Kidney (tissue), 14 donors: Measurements from ENCODE around the gene MATN1. TPM values are rescaled to one million over a fixed set of nuclear protein-coding genes. Genes with fewer than 3 reads are reported as not detected.

ENCODE experiments used
- DNase-seq, 5 donors: peaks; one replicate each; pipeline ENCODE4 v3.0.0-alpha.2; 2013 to 2020
- FAIRE-seq: peaks from 2 replicates; lab custom pipeline; 2012; peaks lifted over from hg19 to GRCh38; lab: Jason Lieb, UNC
- H3K27ac ChIP-seq, 2 donors: one replicate each; pipeline ENCODE4 v1.7.0; 2013; ENCODE audit warnings: low read depth in 2 of 2, low read length in 2 of 2, inconsistent platforms in 1 of 2
- H3K27me3 ChIP-seq: one replicate; pipeline ENCODE4 v1.7.1; 2013; ENCODE audit warnings: low read length, inconsistent platforms; ENCODE audit not compliant: control insufficient read depth, insufficient read depth
- H3K36me3 ChIP-seq, 3 donors: one replicate each; pipeline versions ENCODE4 v1.7.0 to v1.7.1; 2013; ENCODE audit warnings: low read length in 3 of 3, control low read depth in 1 of 3, inconsistent platforms in 1 of 3; ENCODE audit not compliant: insufficient read depth in 3 of 3, control insufficient read depth in 2 of 3
- H3K4me1 ChIP-seq, 3 donors: one replicate each; pipeline versions ENCODE4 v1.7.0 to v1.7.1; 2013; ENCODE audit warnings: low read length in 3 of 3, inconsistent platforms in 1 of 3, low read depth in 1 of 3; ENCODE audit not compliant: control insufficient read depth in 2 of 3, insufficient read depth in 2 of 3
- H3K4me3 ChIP-seq, 3 donors: one replicate each; pipeline versions ENCODE4 v1.7.0 to v1.8.1; 2013; ENCODE audit warnings: low read length in 3 of 3, control low read depth in 1 of 3, inconsistent platforms in 1 of 3
- H3K9ac ChIP-seq, 3 donors: one replicate each; pipeline versions ENCODE4 v1.7.0 to v1.7.1; 2013; ENCODE audit warnings: low read length in 3 of 3, control low read depth in 1 of 3, inconsistent platforms in 1 of 3
- H3K9me3 ChIP-seq, 3 donors: one replicate each; pipeline versions ENCODE4 v1.7.0 to v1.7.1; 2013; ENCODE audit warnings: low read length in 3 of 3, control low read depth in 1 of 3, inconsistent platforms in 1 of 3; ENCODE audit not compliant: control insufficient read depth in 2 of 3, insufficient read depth in 1 of 3
- intact Hi-C: fragments of 100-400 bp; cut with DNase I; formaldehyde crosslinking; loops from one replicate; pipeline ENCODE4 v1.11.1; 2022
- polyA plus RNA-seq: library from polyadenylated mRNA; stranded (reverse); fragments of 350-450 nt; fragmentation: Illumina TruSeq; extraction: RNeasy Lipid Tissue Mini Kit (QIAGEN cat#74804); gene quantifications from one replicate; pipeline ENCODE4 v1.2.3, GENCODE V29; 2014; ENCODE audit warnings: low read depth, low replicate concordance; ENCODE audit not compliant: insufficient read depth
- total RNA-seq: library from RNA; stranded (reverse); fragmentation: NEBNext Ultra II Directional; extraction: Animal tissue kit (Norgen Biotek cat#: 25700); gene quantifications from one replicate; pipeline ENCODE4 v1.2.1, GENCODE V29; 2021
- TF ChIP-seq, protein P1 (sequence below): IDR thresholded peaks from 3 replicates; pipeline ENCODE4 v1.5.1; 2012; ENCODE audit warnings: mild to moderate bottlenecking, moderate library complexity, borderline replicate concordance; ENCODE audit not compliant: insufficient read depth; ENCODE audit errors: extremely low read depth
- donor health status: control.
- donor health status: control.
- donor health status: control.
- donor health status: control.
- donor health status: control.
- donor health status: DM: yes; HTN: yes; CAD: no.
- donor health status: Normal renal cell carcinoma (clear cell type).

Gene MATN1
- total and polyA plus RNA-seq, 2 donors from 2014 or later, result 0.13 TPM; not detected in 1

DNA sequence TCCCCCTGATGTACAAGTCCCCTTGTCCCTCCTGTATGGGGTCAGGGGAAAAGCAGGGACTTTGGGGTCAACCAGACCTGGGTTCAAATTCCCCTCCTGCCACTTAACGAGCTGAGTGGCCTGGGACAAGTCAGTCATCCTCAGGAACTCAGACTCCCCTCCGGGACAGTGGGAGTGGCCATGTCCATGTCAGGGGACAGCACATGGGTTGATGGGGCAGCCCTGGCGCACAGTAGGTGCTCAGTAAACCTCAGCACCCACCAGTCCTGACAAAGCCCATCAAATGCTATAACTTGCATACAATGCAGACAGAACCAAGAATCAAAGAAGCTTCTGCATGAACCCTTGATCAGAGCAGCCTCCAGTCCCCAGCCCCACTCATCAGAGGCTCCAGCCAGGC lies 30.0 kb downstream of the MATN1 start:
- no peaks in the 10 kb centered on the region for H3K4me1 ChIP-seq
- FAIRE-seq, result no peak

GRCh38 chr1:30692948-30693301 lies 30.5 kb downstream of the MATN1 start:
- intact Hi-C loops, result no loop called here

More for the DNA sequence above, 30.0 kb downstream of the MATN1 start:
- TF ChIP-seq, protein P1, sequence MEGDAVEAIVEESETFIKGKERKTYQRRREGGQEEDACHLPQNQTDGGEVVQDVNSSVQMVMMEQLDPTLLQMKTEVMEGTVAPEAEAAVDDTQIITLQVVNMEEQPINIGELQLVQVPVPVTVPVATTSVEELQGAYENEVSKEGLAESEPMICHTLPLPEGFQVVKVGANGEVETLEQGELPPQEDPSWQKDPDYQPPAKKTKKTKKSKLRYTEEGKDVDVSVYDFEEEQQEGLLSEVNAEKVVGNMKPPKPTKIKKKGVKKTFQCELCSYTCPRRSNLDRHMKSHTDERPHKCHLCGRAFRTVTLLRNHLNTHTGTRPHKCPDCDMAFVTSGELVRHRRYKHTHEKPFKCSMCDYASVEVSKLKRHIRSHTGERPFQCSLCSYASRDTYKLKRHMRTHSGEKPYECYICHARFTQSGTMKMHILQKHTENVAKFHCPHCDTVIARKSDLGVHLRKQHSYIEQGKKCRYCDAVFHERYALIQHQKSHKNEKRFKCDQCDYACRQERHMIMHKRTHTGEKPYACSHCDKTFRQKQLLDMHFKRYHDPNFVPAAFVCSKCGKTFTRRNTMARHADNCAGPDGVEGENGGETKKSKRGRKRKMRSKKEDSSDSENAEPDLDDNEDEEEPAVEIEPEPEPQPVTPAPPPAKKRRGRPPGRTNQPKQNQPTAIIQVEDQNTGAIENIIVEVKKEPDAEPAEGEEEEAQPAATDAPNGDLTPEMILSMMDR, result no peak
- Histone ChIP-seq H3K36me3 (no peaks in the 10 kb centered on the region), H3K9me3 (no peaks in the 10 kb centered on the region), H3K27me3 (no peaks in the 10 kb centered on the region), H3K9ac (no peak overlapping the region), H3K4me3 (no peak overlapping the region), H3K27ac (no peak overlapping the region)
- intact Hi-C loops, result no loop called here
- DNase-seq, result peak in 1 of 5 donors; percentile 18

GRCh38 chr1:30692201-30692947 lies 31.0 kb downstream of the MATN1 start:
- Histone ChIP-seq H3K4me1 (no peaks in the 10 kb centered on the region), H3K27ac (no peak overlapping the region), H3K36me3 (no peaks in the 10 kb centered on the region), H3K27me3 (no peaks in the 10 kb centered on the region), H3K4me3 (no peak overlapping the region), H3K9ac (no peak overlapping the region), H3K9me3 (no peaks in the 10 kb centered on the region)
- no peak for DNase-seq
- TF ChIP-seq, protein P1, result no peak
- intact Hi-C loops, result no loop called here
- FAIRE-seq, result no peak

More at GRCh38 chr1:30692948-30693301, 30.5 kb downstream of the MATN1 start:
- H3K4me3 ChIP-seq, result no peak overlapping the region
- H3K27ac ChIP-seq, result no peak overlapping the region
- DNase-seq (peak in 1 of 5 donors; percentile 20), FAIRE-seq (no peak)
- H3K36me3 ChIP-seq, result no peaks in the 10 kb centered on the region
- no peak overlapping the region for H3K9ac ChIP-seq
- H3K9me3 ChIP-seq, result no peaks in the 10 kb centered on the region
- TF ChIP-seq, protein P1, result no peak
- H3K4me1 ChIP-seq, result no peaks in the 10 kb centered on the region
- H3K27me3 ChIP-seq, result no peaks in the 10 kb centered on the region
